GM23338 (cell line): ENCODE data around the gene HDAC6. TPM values are rescaled to one million over a fixed set of nuclear protein-coding genes. Genes with fewer than 3 reads are reported as not detected.

Source experiments
- ATAC-seq: fragments of 200-7000 bp; cut with Tn5 transposase; 3 replicates; pipeline ENCODE4 v1.9.1; 2020
- DNase-seq: peaks from one replicate; pipeline ENCODE4 v3.0.0-alpha.2; 2015; ENCODE audit warnings: low spot score
- H2AFZ ChIP-seq: fragments of 200-600 bp; sonication (generic); 2 replicates; pipeline ENCODE4 v1.8.0; 2016; ENCODE audit warnings: antibody characterized with exemption, mild to moderate bottlenecking, moderate library complexity
- H3F3A ChIP-seq: fragments of 200-600 bp; sonication (generic); replicated peaks from 2 replicates; pipeline ENCODE4 v1.8.0; 2017; ENCODE audit warnings: antibody characterized with exemption, mixed run types, low read depth
- H3K27ac ChIP-seq: fragments of 200-600 bp; sonication (generic); 2 replicates; pipeline ENCODE4 v1.6.1; 2016; ENCODE audit warnings: low read depth
- H3K27me3 ChIP-seq: fragments of 200-600 bp; sonication (generic); 2 replicates; pipeline ENCODE4 v1.8.0; 2016; ENCODE audit warnings: mild to moderate bottlenecking, mixed run types, moderate library complexity; ENCODE audit not compliant: insufficient read depth
- H3K36me3 ChIP-seq: fragments of 200-600 bp; sonication (generic); 2 replicates; pipeline ENCODE4 v1.8.0; 2016; ENCODE audit warnings: mild to moderate bottlenecking; ENCODE audit not compliant: insufficient read depth
- H3K4me1 ChIP-seq: fragments of 200-600 bp; sonication (generic); 2 replicates; pipeline ENCODE4 v1.8.0; 2016; ENCODE audit warnings: mild to moderate bottlenecking, moderate library complexity; ENCODE audit not compliant: insufficient read depth
- H3K4me2 ChIP-seq: fragments of 200-600 bp; sonication (generic); 2 replicates; pipeline ENCODE4 v1.7.1; 2017; ENCODE audit warnings: mixed run types
- H3K4me3 ChIP-seq: fragments of 200-600 bp; sonication (generic); 2 replicates; pipeline ENCODE4 v1.6.1; 2016; ENCODE audit warnings: mixed run types
- H3K79me2 ChIP-seq: fragments of 200-600 bp; sonication (generic); replicated peaks from 2 replicates; pipeline ENCODE4 v1.8.0; 2017; ENCODE audit warnings: mild to moderate bottlenecking; ENCODE audit not compliant: insufficient read depth
- H3K9me2 ChIP-seq: fragments of 200-600 bp; sonication (generic); 2 replicates; pipeline ENCODE4 v1.8.0; 2017; ENCODE audit not compliant: insufficient read depth
- H4K20me1 ChIP-seq: fragments of 200-600 bp; sonication (generic); replicated peaks from 2 replicates; pipeline ENCODE4 v1.8.0; 2017; ENCODE audit warnings: mild to moderate bottlenecking; ENCODE audit not compliant: insufficient read depth
- H3K27ac Mint-ChIP-seq: 2 replicates; pipeline ENCODE4 v1.8.0; 2020; ENCODE audit warnings: inconsistent platforms, mild to moderate bottlenecking, moderate library complexity, mixed read lengths
- H3K27me3 Mint-ChIP-seq: 3 replicates; pipeline ENCODE4 v1.8.0; 2022; ENCODE audit warnings: low read depth, mild to moderate bottlenecking, moderate library complexity, mixed read lengths, inconsistent platforms; ENCODE audit not compliant: insufficient read depth, poor library complexity
- H3K36me3 Mint-ChIP-seq: 3 replicates; pipeline ENCODE4 v1.8.0; 2021; ENCODE audit warnings: low read depth, mild to moderate bottlenecking, inconsistent platforms, moderate library complexity, mixed read lengths
- H3K4me1 Mint-ChIP-seq: 3 replicates; pipeline ENCODE4 v1.8.0; 2020; ENCODE audit warnings: mild to moderate bottlenecking, inconsistent platforms, mixed read lengths
- H3K4me3 Mint-ChIP-seq: 3 replicates; pipeline ENCODE4 v1.8.0; 2021; ENCODE audit warnings: moderate library complexity, mild to moderate bottlenecking, inconsistent platforms, mixed read lengths
- H3K9me3 Mint-ChIP-seq: 3 replicates; pipeline ENCODE4 v1.8.0; 2020; ENCODE audit warnings: moderate library complexity, mild to moderate bottlenecking, inconsistent platforms, mixed read lengths
- CREB1 ChIP-seq: fragments of 250-450 bp; sonication (Bioruptor Pico); IDR thresholded peaks from 2 replicates; pipeline ENCODE4 v1.5.0; 2020; ENCODE audit warnings: low read depth, mild to moderate bottlenecking, moderate library complexity
- EZH2 ChIP-seq: fragments of 200-600 bp; sonication (generic); IDR thresholded peaks from one replicate; pipeline ENCODE4 v1.8.0; 2017; ENCODE audit warnings: antibody characterized with exemption, mild to moderate bottlenecking, low read depth; ENCODE audit not compliant: unreplicated experiment
- EZH2phosphoT487 ChIP-seq: fragments of 200-600 bp; sonication (generic); IDR thresholded peaks from one replicate; pipeline ENCODE4 v1.8.1; 2018; ENCODE audit warnings: antibody characterized with exemption; ENCODE audit not compliant: unreplicated experiment
- JUNB ChIP-seq: IDR thresholded peaks from one replicate; pipeline ENCODE4 v1.6.1; 2016; ENCODE audit warnings: antibody characterized with exemption; ENCODE audit not compliant: unreplicated experiment
- NANOG ChIP-seq: IDR thresholded peaks from 2 replicates; pipeline ENCODE4 v1.6.1; 2016; ENCODE audit warnings: antibody characterized with exemption, borderline replicate concordance
- POLR2AphosphoS5 ChIP-seq: IDR thresholded peaks from 2 replicates; pipeline ENCODE4 v1.6.1; 2016; ENCODE audit warnings: antibody characterized with exemption, low read depth
- STAT1 ChIP-seq: IDR thresholded peaks from one replicate; pipeline ENCODE4 v1.6.1; 2016; ENCODE audit warnings: antibody characterized with exemption; ENCODE audit not compliant: unreplicated experiment
- ZNF114 ChIP-seq: fragments of 250-450 bp; sonication (Bioruptor Pico); IDR thresholded peaks from 2 replicates; pipeline ENCODE4 v1.5.0; 2020; ENCODE audit warnings: mild to moderate bottlenecking, moderate library complexity
- ZNF331 ChIP-seq: fragments of 250-450 bp; sonication (Bioruptor Pico); IDR thresholded peaks from 2 replicates; pipeline ENCODE4 v1.5.0; 2020; ENCODE audit warnings: low read depth, mild to moderate bottlenecking, moderate library complexity
- polyA plus RNA-seq: library from polyadenylated mRNA; unstranded; fragments of >200 nt; fragmentation: Nextera tagmentation; extraction: Ambion mirVana; gene quantifications from 2 replicates; pipeline ENCODE4 v1.2.1, GENCODE V29; 2016
- total RNA-seq: library from RNA; depleted of rRNA; stranded (reverse); fragments of >200 nt; shearing (Covaris generic); gene quantifications from 2 replicates; pipeline ENCODE4 v1.2.3, GENCODE V29; 2014
- TF ChIP-seq, protein P1 (sequence below), 2 experiments: fragments of 200-600 bp in 1 of 2; sonication (generic) in 1 of 2; conservative IDR thresholded peaks; 2 replicates each; pipeline versions ENCODE4 v1.5.1 to v1.6.1; 2016 to 2017; ENCODE audit warnings: antibody characterized with exemption in 2 of 2, low read depth in 2 of 2, mild to moderate bottlenecking in 2 of 2, moderate library complexity in 1 of 2
- TF ChIP-seq, protein P2 (sequence below): fragments of 250-450 bp; sonication (Bioruptor Pico); IDR thresholded peaks from 2 replicates; pipeline ENCODE4 v1.5.0; 2020; ENCODE audit warnings: mild to moderate bottlenecking, moderate library complexity
- TF ChIP-seq, protein P3 (sequence below): IDR thresholded peaks from one replicate; pipeline ENCODE4 v1.6.1; 2018; ENCODE audit warnings: antibody characterized with exemption; ENCODE audit not compliant: unreplicated experiment
- TF ChIP-seq, protein P4 (sequence below): IDR thresholded peaks from 2 replicates; pipeline ENCODE4 v1.6.1; 2016; ENCODE audit warnings: antibody characterized with exemption

Gene HDAC6
- total and polyA plus RNA-seq, 2 experiments from 2014 or later, result 33.0 to 49.8 TPM

DNA sequence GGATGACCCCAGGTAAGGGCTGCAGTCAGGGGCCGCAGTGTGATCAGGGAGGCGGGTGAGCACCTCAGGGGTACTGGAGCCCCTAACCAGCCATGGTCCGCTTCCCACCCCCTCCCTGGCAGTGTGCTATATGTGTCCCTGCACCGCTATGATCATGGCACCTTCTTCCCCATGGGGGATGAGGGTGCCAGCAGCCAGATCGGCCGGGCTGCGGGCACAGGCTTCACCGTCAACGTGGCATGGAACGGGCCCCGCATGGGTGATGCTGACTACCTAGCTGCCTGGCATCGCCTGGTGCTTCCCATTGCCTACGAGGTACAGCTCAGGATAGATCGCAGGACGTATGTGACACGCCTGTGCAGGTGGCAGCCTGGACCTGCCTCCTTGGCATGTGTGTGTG, 16.2 kb downstream of the HDAC6 start:
- Mint-ChIP-seq H3K9me3 (no peaks in the 10 kb centered on the region), H3K36me3 (peaks cover 10% of the 10 kb centered on the region; the same call in 2 of the 3 replicates), H3K4me1 (no peaks in the 10 kb centered on the region), H3K27ac (no peak overlapping the region), H3K27me3 (no peaks in the 10 kb centered on the region), H3K4me3 (no peak overlapping the region)
- DNase-seq, result no peak
- no peaks in the 10 kb centered on the region for H3F3A ChIP-seq
- H4K20me1 ChIP-seq, result no peaks in the 10 kb centered on the region
- ATAC-seq, result no peak
- no peaks in the 10 kb centered on the region for H3K27me3 ChIP-seq
- no peaks in the 10 kb centered on the region for H3K4me1 ChIP-seq
- H3K36me3 ChIP-seq, result no peaks in the 10 kb centered on the region
- H3K9me2 ChIP-seq, result no peaks in the 10 kb centered on the region
- no peak overlapping the region for H3K4me3 ChIP-seq
- H3K4me2 ChIP-seq, result no peak overlapping the region
- H2AFZ ChIP-seq, result no peak overlapping the region
- no peaks in the 10 kb centered on the region for H3K79me2 ChIP-seq
- no peak overlapping the region for H3K27ac ChIP-seq
- TF ChIP-seq EZH2phosphoT487 (no peak), NANOG (no peak), POLR2AphosphoS5 (no peak), EZH2 (no peak), STAT1 (no peak), CREB1 (no peak), JUNB (no peak), ZNF114 (CRISPR knock-in tag) (no peak), ZNF331 (CRISPR knock-in tag) (no peak)
- TF ChIP-seq, protein P1, sequence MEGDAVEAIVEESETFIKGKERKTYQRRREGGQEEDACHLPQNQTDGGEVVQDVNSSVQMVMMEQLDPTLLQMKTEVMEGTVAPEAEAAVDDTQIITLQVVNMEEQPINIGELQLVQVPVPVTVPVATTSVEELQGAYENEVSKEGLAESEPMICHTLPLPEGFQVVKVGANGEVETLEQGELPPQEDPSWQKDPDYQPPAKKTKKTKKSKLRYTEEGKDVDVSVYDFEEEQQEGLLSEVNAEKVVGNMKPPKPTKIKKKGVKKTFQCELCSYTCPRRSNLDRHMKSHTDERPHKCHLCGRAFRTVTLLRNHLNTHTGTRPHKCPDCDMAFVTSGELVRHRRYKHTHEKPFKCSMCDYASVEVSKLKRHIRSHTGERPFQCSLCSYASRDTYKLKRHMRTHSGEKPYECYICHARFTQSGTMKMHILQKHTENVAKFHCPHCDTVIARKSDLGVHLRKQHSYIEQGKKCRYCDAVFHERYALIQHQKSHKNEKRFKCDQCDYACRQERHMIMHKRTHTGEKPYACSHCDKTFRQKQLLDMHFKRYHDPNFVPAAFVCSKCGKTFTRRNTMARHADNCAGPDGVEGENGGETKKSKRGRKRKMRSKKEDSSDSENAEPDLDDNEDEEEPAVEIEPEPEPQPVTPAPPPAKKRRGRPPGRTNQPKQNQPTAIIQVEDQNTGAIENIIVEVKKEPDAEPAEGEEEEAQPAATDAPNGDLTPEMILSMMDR (conservative IDR thresholded peaks at IDR 0.05; ENCODE audit: low read depth in 2 of 2), result no peak
- TF ChIP-seq, protein P2, sequence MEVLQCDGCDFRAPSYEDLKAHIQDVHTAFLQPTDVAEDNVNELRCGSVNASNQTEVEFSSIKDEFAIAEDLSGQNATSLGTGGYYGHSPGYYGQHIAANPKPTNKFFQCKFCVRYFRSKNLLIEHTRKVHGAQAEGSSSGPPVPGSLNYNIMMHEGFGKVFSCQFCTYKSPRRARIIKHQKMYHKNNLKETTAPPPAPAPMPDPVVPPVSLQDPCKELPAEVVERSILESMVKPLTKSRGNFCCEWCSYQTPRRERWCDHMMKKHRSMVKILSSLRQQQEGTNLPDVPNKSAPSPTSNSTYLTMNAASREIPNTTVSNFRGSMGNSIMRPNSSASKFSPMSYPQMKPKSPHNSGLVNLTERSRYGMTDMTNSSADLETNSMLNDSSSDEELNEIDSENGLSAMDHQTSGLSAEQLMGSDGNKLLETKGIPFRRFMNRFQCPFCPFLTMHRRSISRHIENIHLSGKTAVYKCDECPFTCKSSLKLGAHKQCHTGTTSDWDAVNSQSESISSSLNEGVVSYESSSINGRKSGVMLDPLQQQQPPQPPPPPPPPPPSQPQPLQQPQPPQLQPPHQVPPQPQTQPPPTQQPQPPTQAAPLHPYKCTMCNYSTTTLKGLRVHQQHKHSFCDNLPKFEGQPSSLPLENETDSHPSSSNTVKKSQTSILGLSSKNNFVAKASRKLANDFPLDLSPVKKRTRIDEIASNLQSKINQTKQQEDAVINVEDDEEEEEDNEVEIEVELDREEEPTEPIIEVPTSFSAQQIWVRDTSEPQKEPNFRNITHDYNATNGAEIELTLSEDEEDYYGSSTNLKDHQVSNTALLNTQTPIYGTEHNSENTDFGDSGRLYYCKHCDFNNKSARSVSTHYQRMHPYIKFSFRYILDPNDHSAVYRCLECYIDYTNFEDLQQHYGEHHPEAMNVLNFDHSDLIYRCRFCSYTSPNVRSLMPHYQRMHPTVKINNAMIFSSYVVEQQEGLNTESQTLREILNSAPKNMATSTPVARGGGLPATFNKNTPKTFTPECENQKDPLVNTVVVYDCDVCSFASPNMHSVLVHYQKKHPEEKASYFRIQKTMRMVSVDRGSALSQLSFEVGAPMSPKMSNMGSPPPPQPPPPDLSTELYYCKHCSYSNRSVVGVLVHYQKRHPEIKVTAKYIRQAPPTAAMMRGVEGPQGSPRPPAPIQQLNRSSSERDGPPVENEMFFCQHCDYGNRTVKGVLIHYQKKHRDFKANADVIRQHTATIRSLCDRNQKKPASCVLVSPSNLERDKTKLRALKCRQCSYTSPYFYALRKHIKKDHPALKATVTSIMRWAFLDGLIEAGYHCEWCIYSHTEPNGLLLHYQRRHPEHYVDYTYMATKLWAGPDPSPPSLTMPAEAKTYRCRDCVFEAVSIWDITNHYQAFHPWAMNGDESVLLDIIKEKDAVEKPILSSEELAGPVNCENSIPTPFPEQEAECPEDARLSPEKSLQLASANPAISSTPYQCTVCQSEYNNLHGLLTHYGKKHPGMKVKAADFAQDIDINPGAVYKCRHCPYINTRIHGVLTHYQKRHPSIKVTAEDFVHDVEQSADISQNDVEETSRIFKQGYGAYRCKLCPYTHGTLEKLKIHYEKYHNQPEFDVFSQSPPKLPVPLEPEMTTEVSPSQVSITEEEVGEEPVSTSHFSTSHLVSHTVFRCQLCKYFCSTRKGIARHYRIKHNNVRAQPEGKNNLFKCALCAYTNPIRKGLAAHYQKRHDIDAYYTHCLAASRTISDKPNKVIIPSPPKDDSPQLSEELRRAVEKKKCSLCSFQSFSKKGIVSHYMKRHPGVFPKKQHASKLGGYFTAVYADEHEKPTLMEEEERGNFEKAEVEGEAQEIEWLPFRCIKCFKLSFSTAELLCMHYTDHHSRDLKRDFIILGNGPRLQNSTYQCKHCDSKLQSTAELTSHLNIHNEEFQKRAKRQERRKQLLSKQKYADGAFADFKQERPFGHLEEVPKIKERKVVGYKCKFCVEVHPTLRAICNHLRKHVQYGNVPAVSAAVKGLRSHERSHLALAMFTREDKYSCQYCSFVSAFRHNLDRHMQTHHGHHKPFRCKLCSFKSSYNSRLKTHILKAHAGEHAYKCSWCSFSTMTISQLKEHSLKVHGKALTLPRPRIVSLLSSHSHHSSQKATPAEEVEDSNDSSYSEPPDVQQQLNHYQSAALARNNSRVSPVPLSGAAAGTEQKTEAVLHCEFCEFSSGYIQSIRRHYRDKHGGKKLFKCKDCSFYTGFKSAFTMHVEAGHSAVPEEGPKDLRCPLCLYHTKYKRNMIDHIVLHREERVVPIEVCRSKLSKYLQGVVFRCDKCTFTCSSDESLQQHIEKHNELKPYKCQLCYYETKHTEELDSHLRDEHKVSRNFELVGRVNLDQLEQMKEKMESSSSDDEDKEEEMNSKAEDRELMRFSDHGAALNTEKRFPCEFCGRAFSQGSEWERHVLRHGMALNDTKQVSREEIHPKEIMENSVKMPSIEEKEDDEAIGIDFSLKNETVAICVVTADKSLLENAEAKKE (CRISPR knock-in tag), result no peak
- TF ChIP-seq, protein P3, sequence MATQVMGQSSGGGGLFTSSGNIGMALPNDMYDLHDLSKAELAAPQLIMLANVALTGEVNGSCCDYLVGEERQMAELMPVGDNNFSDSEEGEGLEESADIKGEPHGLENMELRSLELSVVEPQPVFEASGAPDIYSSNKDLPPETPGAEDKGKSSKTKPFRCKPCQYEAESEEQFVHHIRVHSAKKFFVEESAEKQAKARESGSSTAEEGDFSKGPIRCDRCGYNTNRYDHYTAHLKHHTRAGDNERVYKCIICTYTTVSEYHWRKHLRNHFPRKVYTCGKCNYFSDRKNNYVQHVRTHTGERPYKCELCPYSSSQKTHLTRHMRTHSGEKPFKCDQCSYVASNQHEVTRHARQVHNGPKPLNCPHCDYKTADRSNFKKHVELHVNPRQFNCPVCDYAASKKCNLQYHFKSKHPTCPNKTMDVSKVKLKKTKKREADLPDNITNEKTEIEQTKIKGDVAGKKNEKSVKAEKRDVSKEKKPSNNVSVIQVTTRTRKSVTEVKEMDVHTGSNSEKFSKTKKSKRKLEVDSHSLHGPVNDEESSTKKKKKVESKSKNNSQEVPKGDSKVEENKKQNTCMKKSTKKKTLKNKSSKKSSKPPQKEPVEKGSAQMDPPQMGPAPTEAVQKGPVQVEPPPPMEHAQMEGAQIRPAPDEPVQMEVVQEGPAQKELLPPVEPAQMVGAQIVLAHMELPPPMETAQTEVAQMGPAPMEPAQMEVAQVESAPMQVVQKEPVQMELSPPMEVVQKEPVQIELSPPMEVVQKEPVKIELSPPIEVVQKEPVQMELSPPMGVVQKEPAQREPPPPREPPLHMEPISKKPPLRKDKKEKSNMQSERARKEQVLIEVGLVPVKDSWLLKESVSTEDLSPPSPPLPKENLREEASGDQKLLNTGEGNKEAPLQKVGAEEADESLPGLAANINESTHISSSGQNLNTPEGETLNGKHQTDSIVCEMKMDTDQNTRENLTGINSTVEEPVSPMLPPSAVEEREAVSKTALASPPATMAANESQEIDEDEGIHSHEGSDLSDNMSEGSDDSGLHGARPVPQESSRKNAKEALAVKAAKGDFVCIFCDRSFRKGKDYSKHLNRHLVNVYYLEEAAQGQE, result no peak
- TF ChIP-seq, protein P4, sequence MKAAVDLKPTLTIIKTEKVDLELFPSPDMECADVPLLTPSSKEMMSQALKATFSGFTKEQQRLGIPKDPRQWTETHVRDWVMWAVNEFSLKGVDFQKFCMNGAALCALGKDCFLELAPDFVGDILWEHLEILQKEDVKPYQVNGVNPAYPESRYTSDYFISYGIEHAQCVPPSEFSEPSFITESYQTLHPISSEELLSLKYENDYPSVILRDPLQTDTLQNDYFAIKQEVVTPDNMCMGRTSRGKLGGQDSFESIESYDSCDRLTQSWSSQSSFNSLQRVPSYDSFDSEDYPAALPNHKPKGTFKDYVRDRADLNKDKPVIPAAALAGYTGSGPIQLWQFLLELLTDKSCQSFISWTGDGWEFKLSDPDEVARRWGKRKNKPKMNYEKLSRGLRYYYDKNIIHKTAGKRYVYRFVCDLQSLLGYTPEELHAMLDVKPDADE, result no peak
